Lung (tissue), 12 donors: ENCODE data around the gene MYL6B. TPM values are rescaled to one million over a fixed set of nuclear protein-coding genes. Genes with fewer than 3 reads are reported as not detected.

Source experiments
- ATAC-seq: fragments of 200-7000 bp; cut with Tn5 transposase; one replicate; pipeline ENCODE4 v1.9.1; 2020; ENCODE audit warnings: moderate number of reproducible peaks; ENCODE audit not compliant: insufficient read depth, low FRiP score
- DNase-seq, 3 donors: peaks; one replicate each; pipeline ENCODE4 v3.0.0-alpha.2; 2013 to 2017
- H3K27ac ChIP-seq, 2 donors: one replicate each; pipeline ENCODE4 v1.5.1; 2013; ENCODE audit warnings: mild to moderate bottlenecking in 2 of 2, moderate library complexity in 2 of 2, control low read depth in 1 of 2, inconsistent platforms in 1 of 2, low read depth in 1 of 2, low read length in 1 of 2
- H3K27me3 ChIP-seq, 3 donors: one replicate each; pipeline ENCODE4 v1.5.1; 2013; ENCODE audit warnings: low read length in 2 of 3; ENCODE audit not compliant: control insufficient read depth in 3 of 3, insufficient read depth in 3 of 3
- H3K36me3 ChIP-seq, 4 donors: one replicate each; pipeline ENCODE4 v1.5.1; 2013; ENCODE audit warnings: low read length in 4 of 4, mild to moderate bottlenecking in 1 of 4, moderate library complexity in 1 of 4; ENCODE audit not compliant: control insufficient read depth in 4 of 4, insufficient read depth in 4 of 4
- H3K4me1 ChIP-seq, 5 donors: one replicate each; pipeline ENCODE4 v1.5.1; 2013; ENCODE audit warnings: low read length in 5 of 5, mild to moderate bottlenecking in 2 of 5, moderate library complexity in 1 of 5; ENCODE audit not compliant: control insufficient read depth in 5 of 5, insufficient read depth in 5 of 5
- H3K4me3 ChIP-seq: one replicate; pipeline ENCODE4 v1.5.1; 2013; ENCODE audit warnings: mild to moderate bottlenecking, control low read depth, moderate library complexity
- H3K9ac ChIP-seq, 2 donors: one replicate each; pipeline ENCODE4 v1.5.1; 2013; ENCODE audit warnings: low read length in 2 of 2, control low read depth in 1 of 2; ENCODE audit not compliant: insufficient read depth in 1 of 2
- H3K9me3 ChIP-seq, 4 donors: one replicate each; pipeline ENCODE4 v1.5.1; 2013; ENCODE audit warnings: low read length in 3 of 4, mild to moderate bottlenecking in 1 of 4, moderate library complexity in 1 of 4; ENCODE audit not compliant: control insufficient read depth in 4 of 4, insufficient read depth in 3 of 4
- CTCF ChIP-seq: IDR thresholded peaks from 2 replicates; pipeline ENCODE4 v1.5.1; 2012; ENCODE audit warnings: mild to moderate bottlenecking; ENCODE audit errors: control extremely low read depth, extremely low read depth
- WGBS, 2 donors: extraction: QIAGEN DNeasy Blood & Tissue Kit; methylation state at CpG; one replicate each; pipeline ENCODE4 v1.1.7; 2013; 5-methylcytosine and 5-hydroxymethylcytosine counted together
- polyA plus RNA-seq, 2 donors: library from polyadenylated mRNA; stranded (reverse); fragments of 200-250 nt; gene quantifications; one replicate each; pipeline ENCODE4 v1.2.1, GENCODE V29; 2013
- total RNA-seq, 2 donors: library from RNA; depleted of rRNA in 1 of 2; stranded (reverse); fragments of >200 nt in 1 of 2; gene quantifications; one replicate each; pipeline ENCODE4 v1.2.1, GENCODE V29; 2014 to 2021
- donor health status: control.
- donor health status: control.
- donor health status: Bipolar disorder and iron deficiency.
- donor health status: healthy.
- donor health status: DM: yes; HTN: yes; CAD: no.

MYL6B gene
- total and polyA plus RNA-seq, 4 donors = 20.7 to 46.1 (median 39.7) TPM

GRCh38 chr12:56197921-56198635, 45.7 kb downstream of the MYL6B start:
- H3K27me3 ChIP-seq = no peaks in the 10 kb centered on the region
- 90 to 91% methylated on average over 9 of the region's 9 CpGs for WGBS, 2 donors
- no peak for DNase-seq
- no peak overlapping the region for H3K9ac ChIP-seq
- H3K4me3 ChIP-seq = no peak overlapping the region
- no peaks in the 10 kb centered on the region for H3K9me3 ChIP-seq
- no peak overlapping the region for H3K27ac ChIP-seq
- no peaks in the 10 kb centered on the region for H3K36me3 ChIP-seq
- no peak for TF ChIP-seq CTCF
- no peak for ATAC-seq
- no peaks in the 10 kb centered on the region for H3K4me1 ChIP-seq

- Histone ChIP-seq H3K4me1 (no peaks in the 10 kb centered on the region), H3K36me3 (no peaks in the 10 kb centered on the region), H3K27ac (no peak overlapping the region), H3K27me3 (no peaks in the 10 kb centered on the region), H3K9ac (no peak overlapping the region), H3K4me3 (no peak overlapping the region), H3K9me3 (no peaks in the 10 kb centered on the region)
- TF ChIP-seq CTCF = no peak
- 69 to 83% methylated on average over 1 of the region's 1 CpG for WGBS, 2 donors
- no peak for ATAC-seq
- no peak for DNase-seq
These were observed 46.4 kb downstream of the MYL6B start for GRCh38 chr12:56198836-56199235.

- H3K4me1 ChIP-seq = no peaks in the 10 kb centered on the region
- peaks cover 0 to 1% (median 0%) of the 10 kb centered on the region in 4 donors for H3K9me3 ChIP-seq
- no peak for DNase-seq
- no peak overlapping the region for H3K4me3 ChIP-seq
- ATAC-seq = no peak
- no peaks in the 10 kb centered on the region for H3K27me3 ChIP-seq
- no peak for TF ChIP-seq CTCF
- no peak overlapping the region for H3K27ac ChIP-seq
- H3K9ac ChIP-seq = no peak overlapping the region
- H3K36me3 ChIP-seq = peaks cover 19 to 26% (median 21%) of the 10 kb centered on the region in 4 donors
- WGBS, 2 donors = 35 to 66% methylated on average over 1 of the region's 1 CpG
These were observed 50.0 kb downstream of the MYL6B start for GRCh38 chr12:56202366-56202765.

GRCh38 chr12:56202838-56203237, 50.5 kb downstream of the MYL6B start:
- Histone ChIP-seq H3K36me3 (peaks cover 21 to 30% (median 25%) of the 10 kb centered on the region in 4 donors), H3K9me3 (peaks cover 0 to 1% (median 0%) of the 10 kb centered on the region in 4 donors), H3K4me1 (no peaks in the 10 kb centered on the region), H3K4me3 (no peak overlapping the region), H3K9ac (no peak overlapping the region), H3K27ac (no peak overlapping the region), H3K27me3 (no peaks in the 10 kb centered on the region)
- TF ChIP-seq CTCF = no peak
- WGBS, 2 donors = 72 to 91% methylated on average over 2 of the region's 2 CpGs
- no peak for DNase-seq
- ATAC-seq = no peak
